NCI-H524 treated with DMSO at 0.1 percent for 48 hours (cell line): ENCODE results near the gene HIC1.

ENCODE experiments used
- DNase-seq: peaks from one replicate; lab custom pipeline; 2025; lab: John Stamatoyannopoulos, UW

Gene HIC1

DNA sequence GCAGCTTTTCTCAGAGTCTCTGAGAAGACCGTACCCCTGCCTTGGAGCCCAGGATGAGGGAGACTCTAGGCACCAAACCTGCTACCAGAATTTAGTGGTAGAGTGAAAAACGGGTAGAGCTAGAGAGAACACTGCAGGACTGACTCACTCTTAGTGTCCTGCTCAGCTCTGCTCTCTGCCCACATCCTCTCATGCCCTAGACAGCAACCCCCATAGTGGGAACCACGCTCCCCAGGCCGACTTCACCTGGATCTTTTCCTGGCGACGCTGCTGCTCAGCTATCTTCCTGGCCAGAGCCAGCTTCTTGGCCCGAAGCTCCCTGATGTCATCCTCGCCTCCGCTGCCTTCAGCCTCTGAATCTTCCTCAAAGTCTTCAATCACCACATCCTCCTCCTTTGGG is 26.7 kb downstream of the HIC1 start:
- no peak for DNase-seq

DNA sequence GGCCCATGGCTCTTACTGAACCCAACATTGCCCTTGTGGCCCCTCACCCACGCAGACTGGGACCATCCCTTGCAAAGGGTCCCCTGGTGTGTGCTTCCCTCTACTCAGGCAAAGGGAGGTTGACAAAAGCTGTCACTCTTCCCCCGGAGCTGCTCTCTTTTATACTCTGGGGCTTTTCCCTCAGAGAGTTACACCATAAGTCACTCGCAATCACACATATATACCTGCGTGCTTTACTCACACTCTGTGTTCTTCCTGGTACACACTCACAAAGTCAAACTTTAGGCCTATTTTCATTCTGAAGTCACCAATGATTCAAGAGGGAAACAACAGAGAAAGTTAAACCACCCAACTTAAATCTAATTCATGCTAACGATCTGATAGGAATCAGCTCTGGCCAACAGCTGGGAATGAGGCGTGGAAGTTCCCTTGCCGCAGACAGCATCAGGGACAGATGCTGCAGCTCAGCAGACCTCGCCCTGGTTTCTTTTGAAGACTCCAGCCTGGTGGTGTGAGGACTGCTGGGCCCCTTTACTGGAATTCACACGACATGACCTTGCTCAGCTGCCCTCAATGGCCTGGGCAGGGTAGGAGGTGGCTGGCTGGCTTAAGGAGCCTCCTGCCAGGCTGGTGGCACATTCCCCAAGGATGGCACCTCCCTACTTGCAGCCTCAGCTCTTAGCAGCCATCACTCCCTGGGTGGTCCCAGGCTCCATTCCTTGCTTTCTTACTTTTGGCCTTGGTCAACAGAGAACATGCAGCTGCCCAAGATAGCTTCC is 27.3 kb downstream of the HIC1 start:
- no peak for DNase-seq

DNA sequence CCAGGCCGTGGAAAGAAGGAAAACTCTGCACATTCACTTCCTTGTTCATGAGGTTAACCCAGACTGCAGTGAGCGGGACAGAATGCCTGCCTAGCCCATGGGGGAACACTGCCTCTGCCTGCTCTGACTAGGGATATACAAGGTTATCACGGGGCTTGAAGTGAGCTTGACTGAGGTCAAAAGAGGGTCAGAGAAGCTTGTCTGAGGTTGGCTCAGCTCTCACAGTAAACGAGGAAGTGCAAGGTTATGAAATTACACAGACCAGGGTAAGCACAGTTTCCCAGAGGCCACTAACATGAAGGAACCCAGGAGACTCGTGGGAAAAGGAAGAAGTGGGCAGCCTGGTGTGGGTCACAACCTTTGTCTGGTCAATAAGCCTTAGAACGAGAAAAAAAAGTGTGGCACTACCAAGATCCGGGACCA is 28.7 kb downstream of the HIC1 start:
- DNase-seq = no peak

DNA sequence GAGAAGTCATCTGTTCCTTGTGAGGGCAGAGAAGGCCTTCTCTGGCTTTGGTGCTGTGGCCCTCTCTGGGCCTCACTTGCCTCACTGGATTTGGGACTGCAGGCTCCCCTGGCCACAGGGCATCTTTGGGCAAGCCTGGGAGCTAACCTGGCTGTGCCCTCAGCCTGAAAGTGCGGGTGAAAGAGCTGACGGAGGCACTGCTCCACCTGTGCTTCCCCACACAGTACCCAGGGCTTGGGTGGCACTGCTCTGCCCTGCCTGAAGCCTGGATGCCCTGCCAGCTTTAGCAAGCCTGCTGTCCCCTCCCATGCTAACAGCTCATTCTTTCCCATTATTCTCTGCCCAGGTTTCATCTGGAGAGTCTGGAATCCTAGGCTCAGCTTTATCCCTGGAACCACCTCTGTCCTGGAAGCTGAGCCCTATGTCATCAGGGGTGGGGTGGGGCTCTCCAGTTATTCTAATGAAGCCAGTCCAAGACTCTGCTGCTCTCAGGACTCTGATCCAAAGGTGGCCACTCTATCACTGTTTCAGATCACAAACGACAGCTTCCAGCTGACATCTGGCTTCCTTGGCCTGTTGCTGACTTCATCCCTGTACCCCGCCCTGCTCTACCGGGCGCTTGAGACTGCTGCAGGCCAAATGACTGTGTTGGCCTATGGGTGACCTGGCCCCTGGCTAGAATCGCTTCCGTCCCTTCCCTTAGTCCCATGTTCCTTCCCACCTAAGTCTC is 29.3 kb downstream of the HIC1 start:
- no peak for DNase-seq

DNA sequence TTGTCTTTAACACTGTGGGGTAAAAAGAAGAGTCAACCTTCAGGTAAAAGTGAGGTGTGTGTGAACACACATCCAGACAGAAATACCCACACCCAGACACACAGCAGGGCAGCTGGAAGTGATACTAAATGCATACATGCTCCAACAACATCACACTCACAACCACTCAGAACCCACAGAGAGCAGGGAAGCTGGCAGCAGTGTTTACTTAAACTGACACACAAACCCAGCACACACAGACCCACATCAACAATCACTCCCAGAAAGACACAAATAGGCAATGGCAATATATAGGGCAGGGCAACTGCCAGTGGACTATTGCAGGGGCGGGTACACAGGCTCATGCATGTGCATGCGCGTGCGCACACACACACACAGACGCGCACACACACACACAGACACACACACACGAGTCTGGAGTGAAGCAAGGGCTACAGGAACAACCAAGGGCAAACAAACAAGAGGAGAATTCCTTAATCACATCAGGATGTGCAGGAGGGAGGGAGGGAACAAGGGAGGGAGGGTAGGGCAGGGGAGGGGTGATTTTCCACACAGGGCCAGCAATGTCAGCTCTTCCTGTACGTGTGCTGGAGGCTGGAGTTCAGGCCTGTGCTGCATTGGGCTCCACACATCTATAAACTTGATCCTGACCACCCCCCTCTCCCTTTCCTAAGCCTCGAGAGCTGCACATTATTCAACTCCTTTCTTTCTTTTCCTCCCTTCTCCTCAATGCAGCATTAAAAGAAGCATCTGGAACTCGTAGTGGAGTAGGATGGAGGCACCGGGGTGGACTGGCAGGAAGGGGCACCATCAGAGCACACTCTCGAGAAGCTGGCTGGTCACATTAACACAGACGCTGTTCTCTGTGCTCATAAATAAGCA is 30.1 kb downstream of the HIC1 start:
- no peak for DNase-seq

DNA sequence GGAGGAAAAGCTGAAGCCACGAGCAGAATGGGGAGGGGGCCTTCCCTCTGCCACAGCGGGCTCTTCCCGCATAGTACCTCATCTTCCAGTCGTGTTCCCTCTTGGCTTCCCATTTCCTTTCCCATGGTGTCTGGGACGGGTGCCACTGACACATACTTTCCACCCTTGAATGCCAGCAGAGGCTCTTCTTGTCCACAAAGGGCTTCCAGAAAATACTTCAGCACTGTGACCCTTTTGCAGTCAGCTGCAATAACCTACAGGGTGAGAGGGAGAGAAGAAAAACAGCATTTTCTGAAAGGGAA is 30.7 kb downstream of the HIC1 start:
- DNase-seq = no peak

DNA sequence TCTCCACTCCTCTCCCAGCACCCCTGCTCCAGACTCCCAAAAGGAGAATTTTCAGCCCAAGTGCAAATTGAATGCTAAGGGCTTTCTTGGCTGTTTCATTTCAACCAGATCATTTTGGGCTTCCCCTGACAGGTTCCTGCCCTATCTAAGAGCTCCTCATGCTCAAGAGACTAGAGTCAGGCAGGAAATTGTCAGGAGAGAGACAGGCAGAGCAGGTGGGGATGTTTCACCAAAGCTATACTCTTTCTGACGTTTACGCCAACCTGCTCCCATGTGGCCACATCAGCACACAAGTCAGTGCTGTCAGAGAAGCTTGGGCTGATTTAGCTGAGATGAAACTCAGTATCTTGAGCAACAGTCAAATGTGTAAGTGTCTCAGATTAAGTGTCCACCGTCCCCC is 31.4 kb downstream of the HIC1 start:
- no peak for DNase-seq

DNA sequence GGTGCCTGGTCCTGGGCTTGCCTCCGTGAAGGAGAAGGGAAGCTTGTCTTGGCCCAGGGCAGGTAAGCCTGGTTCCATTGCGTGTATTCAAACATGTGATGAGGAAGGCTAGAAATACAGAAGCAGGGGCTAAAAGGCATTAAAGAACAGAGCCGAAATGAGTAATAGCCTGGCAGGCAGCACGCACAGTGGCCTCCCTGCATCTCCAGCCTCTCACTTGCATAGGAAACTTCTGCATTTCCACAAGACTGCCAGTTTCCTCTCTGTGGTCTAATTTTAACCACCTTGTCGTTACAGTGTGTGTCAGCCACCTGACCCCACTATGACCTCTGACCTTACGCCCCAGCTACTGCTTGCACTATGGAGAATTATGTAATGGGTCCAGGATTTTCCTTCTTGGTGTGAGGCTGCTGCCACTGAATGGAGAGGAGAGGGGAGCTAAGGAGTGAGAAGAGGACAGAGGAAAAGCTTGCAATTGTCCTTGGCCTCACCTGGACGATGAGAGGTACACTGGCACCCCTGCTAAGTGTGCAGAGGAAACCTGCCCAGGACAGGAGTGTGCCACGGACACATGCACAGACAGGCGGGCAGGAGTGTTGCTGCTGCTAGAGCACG is 32.8 kb downstream of the HIC1 start:
- no peak for DNase-seq

DNA sequence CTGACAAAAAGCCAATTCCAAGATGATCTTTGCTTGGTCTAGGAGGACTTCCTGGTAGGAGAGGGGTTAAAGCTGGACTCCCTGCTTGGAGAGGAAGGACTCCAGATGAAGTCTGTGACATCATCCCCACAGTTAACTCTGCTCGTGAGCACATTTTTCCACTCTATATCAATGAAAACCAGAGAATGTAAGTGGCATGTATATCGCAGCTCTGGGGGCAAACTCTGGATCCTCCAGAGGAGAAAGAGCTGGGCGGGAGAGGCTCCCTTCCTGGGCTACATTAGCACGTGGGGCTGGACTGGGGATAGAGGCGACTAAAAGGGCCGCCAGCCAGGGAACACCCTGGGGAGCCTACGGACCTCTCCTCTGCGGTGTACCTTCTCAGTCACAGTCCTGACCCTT is 34.1 kb downstream of the HIC1 start:
- no peak for DNase-seq

DNA sequence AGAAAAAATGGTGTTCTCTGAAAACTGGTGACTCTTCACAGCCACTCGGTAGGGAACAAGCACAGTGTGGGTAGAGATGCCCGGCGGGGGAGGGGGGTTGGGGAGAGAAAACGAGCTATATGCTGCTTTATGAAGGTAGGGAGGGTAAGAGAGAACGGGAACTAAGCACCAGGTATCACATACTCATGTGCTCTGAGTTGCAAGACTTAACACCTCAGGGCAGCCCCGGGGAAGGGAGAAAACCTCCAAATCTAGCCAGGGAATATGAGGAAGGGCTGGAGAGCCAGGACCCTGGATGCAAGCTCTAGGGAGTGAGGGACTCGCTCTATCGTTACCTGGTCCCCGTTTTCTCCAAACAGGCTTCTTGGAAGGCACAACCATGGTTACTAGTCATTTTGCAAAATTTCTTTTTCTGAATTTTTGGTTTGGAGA is 35.3 kb downstream of the HIC1 start:
- DNase-seq = no peak

DNA sequence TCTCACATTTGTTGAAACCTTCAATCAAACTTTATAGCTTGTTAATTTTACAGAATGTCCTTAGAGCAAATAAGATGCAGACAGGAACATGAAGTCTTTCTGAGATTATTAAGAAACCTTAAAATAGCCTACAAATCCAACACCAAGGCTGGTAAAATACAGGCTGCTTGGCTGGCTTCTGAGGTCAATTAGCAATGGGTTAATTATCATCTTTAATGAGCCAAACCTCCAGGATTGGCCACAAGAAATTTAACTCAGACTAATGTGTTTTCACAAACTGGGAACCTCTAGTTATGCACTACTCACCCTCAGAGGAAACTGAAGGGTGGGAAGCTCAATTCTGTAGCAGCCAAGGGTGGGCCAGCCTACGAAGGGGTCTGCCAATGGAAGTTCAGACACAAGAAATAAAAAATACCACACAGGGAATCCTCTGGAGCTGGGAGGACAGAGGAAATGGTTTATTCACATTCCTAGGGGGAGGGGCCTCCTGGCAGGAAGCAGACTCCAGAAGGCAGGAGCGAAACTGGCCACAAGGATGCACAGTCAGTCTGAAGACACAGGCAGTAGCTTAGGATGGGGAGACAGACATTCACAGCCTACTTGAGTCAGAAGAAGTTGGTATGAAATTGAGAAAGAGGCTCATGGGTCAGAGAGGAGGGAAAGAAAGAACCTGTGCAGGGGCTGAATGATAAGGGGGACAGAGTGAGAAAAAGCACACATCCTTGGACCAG is 36.1 kb downstream of the HIC1 start:
- no peak for DNase-seq

DNA sequence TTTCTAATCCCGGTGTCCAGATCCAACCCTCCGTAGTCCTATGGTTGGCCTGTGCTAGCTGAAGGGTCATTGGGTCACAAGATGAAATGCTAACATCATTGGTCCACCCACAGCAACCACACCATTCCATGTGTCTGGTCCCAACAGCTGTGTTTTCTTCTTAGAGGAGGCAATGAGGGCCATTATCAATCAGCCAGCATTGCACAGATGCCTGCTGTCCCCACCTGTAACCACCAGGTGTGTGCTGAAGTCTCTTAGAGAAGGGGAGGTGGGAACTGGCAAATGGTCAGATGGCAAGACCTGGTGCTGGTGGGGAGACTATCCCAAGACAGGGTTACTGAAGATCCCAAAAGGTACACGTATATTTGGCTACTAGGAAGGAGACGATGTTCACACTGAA is 37.4 kb downstream of the HIC1 start:
- no peak for DNase-seq

DNA sequence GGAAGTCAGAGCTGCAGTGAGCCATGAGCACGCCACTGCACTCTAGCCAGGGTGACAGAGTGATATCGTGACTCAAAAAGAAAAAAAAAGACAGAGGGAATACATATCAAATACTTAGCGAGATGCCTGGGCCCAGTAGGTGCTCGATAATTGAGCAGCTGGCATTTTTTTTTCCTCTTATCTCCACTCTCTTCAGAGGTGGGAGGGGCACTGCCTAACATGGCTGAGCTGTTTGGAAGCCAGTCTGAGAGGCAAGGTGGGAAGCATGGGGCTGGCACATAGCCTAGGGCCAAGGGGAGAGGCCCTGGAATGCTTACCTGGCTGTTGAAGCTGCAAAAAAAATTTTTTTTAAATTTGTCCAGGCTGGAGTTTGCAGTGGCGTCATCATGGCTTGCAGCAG is 38.4 kb downstream of the HIC1 start:
- no peak for DNase-seq

DNA sequence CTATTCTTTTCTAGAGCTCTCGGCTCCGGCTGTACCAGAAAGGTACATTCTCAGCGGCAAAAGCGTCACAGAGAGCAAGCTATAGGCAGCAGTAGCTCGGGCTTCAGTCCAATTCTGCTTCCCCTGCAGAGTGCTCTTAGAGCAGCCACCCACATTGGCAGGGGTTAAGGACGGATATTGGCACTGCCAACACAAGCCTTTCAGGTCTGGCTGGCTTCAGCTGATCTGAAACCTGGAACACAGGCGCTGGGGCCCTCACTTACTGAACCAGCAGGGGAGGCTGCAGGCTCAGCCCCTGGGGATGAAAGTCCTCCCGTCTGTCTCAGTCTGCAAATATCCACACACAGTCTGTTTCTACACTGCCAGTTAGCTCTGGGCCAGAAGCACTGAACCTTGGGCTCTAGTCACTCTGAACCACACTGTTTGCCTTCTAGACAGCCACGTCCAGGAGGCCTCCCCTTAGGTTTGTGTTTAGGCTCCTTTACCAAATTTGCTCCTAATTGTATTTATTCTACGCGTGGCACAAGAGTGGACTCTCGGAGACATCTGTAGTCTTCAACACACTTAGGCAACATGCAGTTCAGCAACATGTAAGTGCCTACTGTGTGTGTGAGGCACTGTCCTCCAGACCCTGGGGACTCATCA is 40.1 kb downstream of the HIC1 start:
- DNase-seq = no peak

DNA sequence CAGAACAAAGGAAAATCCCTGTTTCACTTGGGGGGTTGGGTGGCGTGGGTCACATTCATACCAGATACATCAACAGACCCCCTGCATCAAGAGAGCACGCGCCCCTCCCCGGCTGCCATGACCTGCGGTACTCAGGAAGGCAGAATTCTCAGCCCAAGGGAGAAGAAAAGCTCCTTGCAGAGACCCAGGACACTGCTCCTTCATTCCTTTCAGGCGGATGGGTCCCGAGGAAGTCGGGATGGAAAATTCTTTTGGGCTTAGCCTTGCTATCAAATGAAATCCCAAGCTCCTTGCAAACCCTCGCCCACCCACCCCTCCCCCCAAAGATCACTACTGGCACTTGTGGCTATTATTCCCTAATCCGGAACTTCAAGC is 40.6 kb downstream of the HIC1 start:
- no peak for DNase-seq

DNA sequence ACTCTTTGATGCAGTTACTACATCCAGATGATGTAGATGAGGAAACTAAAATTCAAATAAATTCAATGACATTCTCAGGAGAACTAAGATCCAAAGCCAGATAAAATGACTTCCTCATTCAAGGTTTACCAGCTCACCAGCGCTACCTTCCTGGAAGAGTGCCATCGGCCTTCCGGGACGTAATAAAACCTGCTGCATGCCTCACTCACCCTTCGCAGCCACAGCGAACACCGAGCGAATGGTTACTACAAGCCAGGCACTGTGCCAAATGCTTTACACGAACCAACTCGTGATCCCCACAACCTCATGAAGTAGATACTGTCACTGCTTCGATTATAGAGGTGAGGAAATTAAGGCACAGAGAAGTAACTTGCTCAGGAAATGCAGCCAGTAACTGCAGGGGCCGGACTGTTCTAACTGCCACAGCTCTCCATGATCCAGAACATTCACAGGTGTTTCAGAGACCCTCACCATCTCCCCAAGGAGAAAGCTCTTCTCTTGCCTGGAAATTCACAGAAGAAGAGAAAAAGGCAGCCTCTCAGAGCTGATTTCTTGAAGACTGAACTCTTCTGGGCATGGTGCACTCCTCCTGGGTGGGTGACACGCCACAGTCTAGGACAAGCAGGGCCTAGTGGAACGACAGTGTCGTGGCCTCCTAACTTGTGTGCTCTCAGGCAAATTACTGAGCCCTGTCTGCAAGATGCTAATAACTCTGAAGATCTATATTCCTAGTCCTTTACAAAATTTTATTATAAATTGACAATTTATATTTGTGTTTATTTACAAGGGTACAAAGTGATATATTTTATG is 46.8 kb downstream of the HIC1 start:
- no peak for DNase-seq

DNA sequence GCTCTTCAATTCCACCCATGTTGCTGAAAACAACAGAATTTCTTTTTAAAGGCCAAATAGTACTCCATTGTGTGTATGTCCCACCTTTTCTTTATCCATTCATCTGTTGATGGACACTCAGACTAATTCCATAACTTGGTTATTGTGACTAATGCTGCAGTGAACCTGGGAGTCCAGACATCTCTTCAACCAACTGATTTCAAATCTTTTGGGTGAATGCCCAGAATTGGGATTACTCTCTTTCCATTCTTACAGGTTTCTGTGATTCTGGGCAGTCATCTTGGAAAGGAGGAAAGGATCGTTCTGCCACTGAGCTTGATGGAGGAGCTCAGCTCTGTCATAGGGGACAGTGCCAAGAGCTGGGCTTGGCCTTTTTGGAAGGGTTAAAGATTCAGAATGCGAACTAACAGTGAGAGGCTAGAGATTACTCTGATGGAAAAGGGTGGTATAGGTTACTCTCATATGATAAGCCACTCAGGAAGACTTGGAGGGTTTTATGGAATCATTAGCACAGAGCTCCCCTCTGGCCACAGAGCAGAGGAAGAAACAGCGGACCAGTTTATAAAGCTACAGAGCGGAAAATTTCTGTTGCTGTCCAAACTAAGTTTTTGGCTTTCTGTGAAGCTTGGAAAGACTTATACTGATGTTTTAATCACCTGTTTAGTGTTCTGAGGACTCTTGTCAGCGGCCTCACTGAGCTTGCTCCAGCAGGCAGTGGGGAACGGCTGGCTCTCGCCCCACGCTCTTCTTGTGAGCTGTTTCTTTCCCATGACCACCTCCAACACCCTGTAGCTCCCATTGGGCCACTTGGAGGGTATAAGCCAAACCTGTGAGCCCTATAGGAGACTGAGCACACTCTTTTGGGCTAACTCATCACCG is 48.3 kb downstream of the HIC1 start:
- peak; percentile 35 for DNase-seq

DNA sequence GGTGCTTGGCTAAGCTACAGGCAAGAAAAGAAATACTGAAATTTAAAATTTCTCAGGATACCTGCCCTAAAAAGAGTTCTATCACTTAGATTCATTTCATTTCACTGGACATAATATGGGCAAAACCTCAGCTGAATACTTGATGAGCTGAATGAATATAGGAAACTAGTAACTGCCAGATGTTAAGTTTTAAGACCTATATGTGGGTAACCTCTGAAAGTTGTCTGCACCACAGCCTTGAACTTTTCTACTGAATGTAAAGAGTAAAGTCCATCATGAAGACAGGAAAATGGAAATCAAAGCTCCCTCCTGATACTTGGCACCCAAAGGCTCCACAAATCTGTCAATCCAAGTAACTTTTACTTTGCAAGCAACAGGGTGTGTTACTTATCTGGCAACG is 50.8 kb downstream of the HIC1 start:
- DNase-seq = no peak

DNA sequence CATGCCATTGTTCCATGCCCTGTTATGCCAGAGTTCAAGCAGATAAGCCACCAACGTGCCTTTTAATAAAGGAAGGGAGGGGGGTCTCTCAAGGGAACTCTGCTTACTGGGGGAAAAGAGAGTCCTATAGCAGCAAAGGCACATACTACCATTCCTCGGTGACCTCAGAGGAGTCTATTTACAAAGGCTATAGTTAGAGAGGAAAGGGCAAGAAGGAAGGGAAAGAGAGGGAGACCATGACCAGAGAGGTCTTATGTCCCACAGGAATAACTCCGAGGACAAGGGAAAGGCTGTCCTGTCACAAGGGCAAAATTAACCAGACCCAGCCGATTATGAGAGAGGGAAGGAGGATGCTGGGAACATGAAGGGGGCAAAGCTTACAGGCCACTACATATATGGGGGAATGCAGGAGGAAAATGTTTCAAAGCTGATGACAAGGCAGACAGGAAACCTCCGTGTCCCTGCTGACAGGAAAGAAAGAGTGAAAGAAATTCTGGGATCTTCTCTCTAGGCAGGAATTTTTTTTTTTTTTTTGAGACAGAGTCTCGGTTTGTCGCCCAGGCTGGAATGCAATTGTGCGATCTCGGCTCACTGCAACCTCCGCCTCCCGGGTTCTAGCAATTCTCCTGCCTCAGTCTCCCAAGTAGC is 51.5 kb downstream of the HIC1 start:
- DNase-seq = no peak
